ENCODE results near the gene TPI1. TPM values are rescaled to one million over a fixed set of nuclear protein-coding genes. Genes with fewer than 3 reads are reported as not detected.

TPI1 gene
- total RNA-seq, 4 donors from 2014 or later, result 500 to 741 (median 604) TPM

DNA sequence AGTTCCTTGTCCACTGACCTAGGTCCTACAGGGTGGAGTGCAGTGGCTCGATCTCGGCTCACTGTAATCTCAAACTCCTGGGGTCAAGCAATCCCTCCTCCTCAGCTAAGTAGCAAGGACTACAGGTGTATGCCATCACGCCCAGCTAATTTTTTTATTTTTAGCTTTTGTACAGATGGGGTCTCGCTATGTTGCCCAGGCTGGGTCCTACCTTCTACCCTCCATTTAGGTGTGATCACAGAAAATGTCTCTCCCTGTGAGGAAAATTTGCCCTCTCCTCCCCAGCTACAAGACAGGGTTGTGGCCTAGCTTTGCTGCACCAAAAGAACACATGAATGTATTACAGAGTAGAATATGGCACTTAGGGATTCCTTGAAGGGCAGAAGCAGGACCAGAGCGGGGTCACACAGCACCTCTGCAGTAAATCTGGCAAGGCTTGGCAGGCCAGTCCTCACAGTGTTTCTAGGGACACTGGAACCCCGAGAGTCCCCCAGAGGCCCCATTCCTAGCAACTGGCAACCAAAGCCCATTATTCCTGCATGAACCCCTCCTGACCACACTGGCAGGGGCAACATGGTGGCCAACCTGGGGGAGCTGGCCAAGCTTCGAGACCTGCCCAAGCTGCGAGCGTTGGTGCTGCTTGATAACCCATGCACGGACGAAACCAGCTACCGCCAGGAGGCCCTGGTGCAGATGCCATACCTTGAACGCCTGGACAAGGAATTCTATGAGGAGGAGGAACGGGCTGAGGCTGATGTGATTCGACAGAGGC lies 45.0 kb downstream of the TPI1 start:
- no peak for ATAC-seq
- in situ Hi-C loops (cut with MboI; ENCODE audit: low sequenced_read_pairs in 4 of 4), result loop anchor here in 1 of 4 donors (25.0 kb wide), 1 partner anchor 200 kb away; the partner anchor contains the start of gene C1RL
- Histone ChIP-seq H3K4me3 (no peak overlapping the region), H3K27me3 (peaks cover 14 to 20% (median 17%) of the 10 kb centered on the region in 3 donors), H3K4me1 (peaks cover 9 to 11% of the 10 kb centered on the region in 2 donors), H3K27ac (no peak overlapping the region), H3K9me3 (no peaks in the 10 kb centered on the region), H3K36me3 (no peaks in the 10 kb centered on the region)
- TF ChIP-seq, protein P1, sequence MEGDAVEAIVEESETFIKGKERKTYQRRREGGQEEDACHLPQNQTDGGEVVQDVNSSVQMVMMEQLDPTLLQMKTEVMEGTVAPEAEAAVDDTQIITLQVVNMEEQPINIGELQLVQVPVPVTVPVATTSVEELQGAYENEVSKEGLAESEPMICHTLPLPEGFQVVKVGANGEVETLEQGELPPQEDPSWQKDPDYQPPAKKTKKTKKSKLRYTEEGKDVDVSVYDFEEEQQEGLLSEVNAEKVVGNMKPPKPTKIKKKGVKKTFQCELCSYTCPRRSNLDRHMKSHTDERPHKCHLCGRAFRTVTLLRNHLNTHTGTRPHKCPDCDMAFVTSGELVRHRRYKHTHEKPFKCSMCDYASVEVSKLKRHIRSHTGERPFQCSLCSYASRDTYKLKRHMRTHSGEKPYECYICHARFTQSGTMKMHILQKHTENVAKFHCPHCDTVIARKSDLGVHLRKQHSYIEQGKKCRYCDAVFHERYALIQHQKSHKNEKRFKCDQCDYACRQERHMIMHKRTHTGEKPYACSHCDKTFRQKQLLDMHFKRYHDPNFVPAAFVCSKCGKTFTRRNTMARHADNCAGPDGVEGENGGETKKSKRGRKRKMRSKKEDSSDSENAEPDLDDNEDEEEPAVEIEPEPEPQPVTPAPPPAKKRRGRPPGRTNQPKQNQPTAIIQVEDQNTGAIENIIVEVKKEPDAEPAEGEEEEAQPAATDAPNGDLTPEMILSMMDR (IDR thresholded peaks at IDR 0.05 in 4 of 5, conservative IDR thresholded peaks at IDR 0.05 in 1 of 5), result no peak
- no peak for TF ChIP-seq POLR2A (IDR thresholded peaks at IDR 0.05)
- intact Hi-C loops (cut with DNase I; ENCODE audit: low total_unique reads), result no loop called here
- DNase-seq, result no peak

DNA sequence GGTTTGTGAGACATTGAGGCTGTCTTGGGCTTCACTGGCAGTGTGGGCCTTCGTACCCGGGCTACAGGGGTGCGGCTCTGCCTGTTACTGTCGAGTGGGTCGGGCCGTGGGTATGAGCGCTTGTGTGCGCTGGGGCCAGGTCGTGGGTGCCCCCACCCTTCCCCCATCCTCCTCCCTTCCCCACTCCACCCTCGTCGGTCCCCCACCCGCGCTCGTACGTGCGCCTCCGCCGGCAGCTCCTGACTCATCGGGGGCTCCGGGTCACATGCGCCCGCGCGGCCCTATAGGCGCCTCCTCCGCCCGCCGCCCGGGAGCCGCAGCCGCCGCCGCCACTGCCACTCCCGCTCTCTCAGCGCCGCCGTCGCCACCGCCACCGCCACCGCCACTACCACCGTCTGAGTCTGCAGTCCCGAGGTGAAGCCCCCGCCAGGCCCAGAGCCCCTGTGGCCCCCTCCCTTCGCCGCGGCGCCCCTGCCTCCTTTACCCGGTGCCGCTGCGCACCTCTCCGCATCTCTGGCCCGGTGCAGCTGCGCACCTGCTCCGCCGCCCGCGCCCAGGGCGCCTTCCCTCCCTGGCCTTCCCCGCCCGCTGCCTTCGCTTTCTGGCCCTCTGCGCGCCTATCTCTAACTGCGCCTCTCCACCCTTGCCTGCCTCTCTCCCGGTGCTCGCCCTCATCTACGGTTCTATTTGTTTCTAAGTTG lies 47.1 kb downstream of the TPI1 start, which contains the start of gene ENO2:
ENO2 (plus strand) TSS at position 335 of the 701 bp plus-strand sequence. CDS start 1,253 bp downstream, outside the sequence.
- in situ Hi-C loops (cut with MboI; ENCODE audit: low sequenced_read_pairs in 4 of 4) (loop anchor here in 1 of 4 donors (25.0 kb wide), 1 partner anchor 198 kb away; the partner anchor contains the start of gene C1RL), intact Hi-C loops (cut with DNase I; ENCODE audit: low total_unique reads) (no loop called here)
- Histone ChIP-seq H3K9me3 (no peaks in the 10 kb centered on the region), H3K4me3 (peak within 1 kb of the TSS; percentile 60 to 88 (median 66)), H3K27ac (peak within 1 kb of the TSS; percentile 53 to 72 (median 62)), H3K27me3 (peaks cover 14 to 20% (median 17%) of the 10 kb centered on the region in 3 donors), H3K4me1 (peaks cover 9 to 11% of the 10 kb centered on the region in 2 donors), H3K36me3 (no peaks in the 10 kb centered on the region)
- DNase-seq (peak; percentile 42 to 56), ATAC-seq (peak; percentile 69 to 75)
- TF ChIP-seq, protein P1 (IDR thresholded peaks at IDR 0.05 in 4 of 5, conservative IDR thresholded peaks at IDR 0.05 in 1 of 5), result no peak
- TF ChIP-seq POLR2A (IDR thresholded peaks at IDR 0.05), result peak; percentile 14 to 36

DNA sequence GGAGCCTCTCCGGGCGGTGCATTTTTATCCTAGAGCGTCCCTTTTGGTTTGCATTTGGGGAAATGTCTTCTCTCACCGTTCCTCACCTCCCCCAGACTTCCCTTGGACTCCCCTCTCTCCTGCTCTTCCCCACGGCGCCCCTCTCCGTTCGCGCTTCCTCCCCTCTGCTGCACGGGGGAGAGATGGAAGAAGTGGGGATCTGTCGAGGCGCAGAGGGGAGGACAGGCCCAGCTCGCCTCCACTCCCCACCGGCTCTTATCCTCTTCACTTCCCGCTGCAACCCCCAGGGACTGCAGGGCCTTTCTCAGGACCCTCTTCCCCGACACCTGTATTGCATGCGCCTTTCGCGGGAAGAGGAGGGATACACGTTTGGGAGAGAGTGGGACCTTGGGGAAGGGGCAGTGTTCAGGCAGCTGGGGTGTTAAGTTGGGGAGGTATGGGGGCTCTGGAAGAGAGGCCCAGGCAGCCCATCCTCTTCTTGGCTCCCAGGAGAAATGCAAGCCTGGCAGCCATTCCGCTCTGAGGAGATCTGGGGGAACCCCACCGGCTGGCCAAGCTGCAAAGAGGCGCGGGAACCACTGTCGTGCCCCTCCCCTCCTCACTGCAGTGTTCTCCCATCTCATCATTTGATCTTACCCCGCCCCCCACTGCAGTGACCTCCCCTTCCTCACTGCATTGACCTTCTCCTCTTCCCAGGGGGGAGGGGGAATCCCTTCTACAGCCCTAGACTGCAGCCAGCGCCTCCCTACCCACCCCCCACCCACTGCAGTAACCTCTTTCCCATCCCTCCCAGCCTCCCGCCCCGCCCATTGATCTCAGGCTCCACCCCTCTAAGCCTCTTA lies 47.8 kb downstream of the TPI1 start:
- intact Hi-C loops (cut with DNase I; ENCODE audit: low total_unique reads) (no loop called here), in situ Hi-C loops (cut with MboI; ENCODE audit: low sequenced_read_pairs in 4 of 4) (loop anchor here in 1 of 4 donors (25.0 kb wide), 1 partner anchor 197 kb away; the partner anchor contains the start of gene C1RL)
- H3K27me3 ChIP-seq, result peaks cover 14 to 20% (median 17%) of the 10 kb centered on the region in 3 donors
- no peaks in the 10 kb centered on the region for H3K36me3 ChIP-seq
- no peaks in the 10 kb centered on the region for H3K9me3 ChIP-seq
- peak overlapping the region; percentile 36 to 72 (median 60) for H3K27ac ChIP-seq
- peak overlapping the region; percentile 60 to 88 (median 66) for H3K4me3 ChIP-seq
- DNase-seq (no peak), ATAC-seq (peak in 1 of 2 donors; percentile 7)
- peaks cover 9 to 11% of the 10 kb centered on the region in 2 donors for H3K4me1 ChIP-seq
- TF ChIP-seq POLR2A (IDR thresholded peaks at IDR 0.05), result no peak
- TF ChIP-seq, protein P1 (IDR thresholded peaks at IDR 0.05 in 4 of 5, conservative IDR thresholded peaks at IDR 0.05 in 1 of 5), result no peak

DNA sequence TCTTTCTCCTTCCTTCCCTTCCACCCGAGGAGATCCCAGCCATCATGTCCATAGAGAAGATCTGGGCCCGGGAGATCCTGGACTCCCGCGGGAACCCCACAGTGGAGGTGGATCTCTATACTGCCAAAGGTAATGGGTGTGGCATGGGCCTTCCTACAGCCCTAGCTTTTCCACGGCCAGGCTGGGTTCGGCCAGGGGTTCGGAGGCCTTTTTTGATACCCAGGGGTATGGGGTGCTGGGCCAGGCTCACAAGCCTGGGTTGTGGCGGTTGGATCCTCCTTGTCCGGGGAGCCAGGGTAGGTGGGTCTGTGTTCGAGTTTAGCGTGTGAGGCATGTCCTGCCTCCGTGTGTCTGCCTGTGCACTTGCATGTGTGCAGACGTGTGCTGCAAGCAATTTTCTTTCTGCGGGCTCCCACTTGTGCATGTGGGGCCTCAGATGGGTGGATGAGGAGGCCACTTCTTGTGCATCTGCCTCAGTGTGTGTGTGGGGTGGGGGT lies 48.5 kb downstream of the TPI1 start:
- H3K27me3 ChIP-seq, result peaks cover 14 to 20% (median 17%) of the 10 kb centered on the region in 3 donors
- peaks cover 9 to 11% of the 10 kb centered on the region in 2 donors for H3K4me1 ChIP-seq
- no peaks in the 10 kb centered on the region for H3K9me3 ChIP-seq
- ATAC-seq (no peak), DNase-seq (no peak)
- in situ Hi-C loops (cut with MboI; ENCODE audit: low sequenced_read_pairs in 4 of 4), result loop anchor here in 1 of 4 donors (25.0 kb wide), 1 partner anchor 196 kb away; the partner anchor contains the start of gene C1RL
- H3K4me3 ChIP-seq, result no peak overlapping the region
- intact Hi-C loops (cut with DNase I; ENCODE audit: low total_unique reads), result no loop called here
- H3K27ac ChIP-seq, result no peak overlapping the region
- no peak for TF ChIP-seq POLR2A (IDR thresholded peaks at IDR 0.05)
- TF ChIP-seq, protein P1 (IDR thresholded peaks at IDR 0.05 in 4 of 5, conservative IDR thresholded peaks at IDR 0.05 in 1 of 5), result no peak
- H3K36me3 ChIP-seq, result no peaks in the 10 kb centered on the region
